Measurements from ENCODE around the gene ZC3H7B. TPM values are rescaled to one million over a fixed set of nuclear protein-coding genes. Genes with fewer than 3 reads are reported as not detected.
"Not testable (repeated sequence)": the region's sequence is repeated elsewhere in the genome, so short reads cannot be mapped to it uniquely, and the experiment has no call there.

Gene ZC3H7B
- total RNA-seq, 1 experiment from 2014 or later, result 62.7 TPM

DNA sequence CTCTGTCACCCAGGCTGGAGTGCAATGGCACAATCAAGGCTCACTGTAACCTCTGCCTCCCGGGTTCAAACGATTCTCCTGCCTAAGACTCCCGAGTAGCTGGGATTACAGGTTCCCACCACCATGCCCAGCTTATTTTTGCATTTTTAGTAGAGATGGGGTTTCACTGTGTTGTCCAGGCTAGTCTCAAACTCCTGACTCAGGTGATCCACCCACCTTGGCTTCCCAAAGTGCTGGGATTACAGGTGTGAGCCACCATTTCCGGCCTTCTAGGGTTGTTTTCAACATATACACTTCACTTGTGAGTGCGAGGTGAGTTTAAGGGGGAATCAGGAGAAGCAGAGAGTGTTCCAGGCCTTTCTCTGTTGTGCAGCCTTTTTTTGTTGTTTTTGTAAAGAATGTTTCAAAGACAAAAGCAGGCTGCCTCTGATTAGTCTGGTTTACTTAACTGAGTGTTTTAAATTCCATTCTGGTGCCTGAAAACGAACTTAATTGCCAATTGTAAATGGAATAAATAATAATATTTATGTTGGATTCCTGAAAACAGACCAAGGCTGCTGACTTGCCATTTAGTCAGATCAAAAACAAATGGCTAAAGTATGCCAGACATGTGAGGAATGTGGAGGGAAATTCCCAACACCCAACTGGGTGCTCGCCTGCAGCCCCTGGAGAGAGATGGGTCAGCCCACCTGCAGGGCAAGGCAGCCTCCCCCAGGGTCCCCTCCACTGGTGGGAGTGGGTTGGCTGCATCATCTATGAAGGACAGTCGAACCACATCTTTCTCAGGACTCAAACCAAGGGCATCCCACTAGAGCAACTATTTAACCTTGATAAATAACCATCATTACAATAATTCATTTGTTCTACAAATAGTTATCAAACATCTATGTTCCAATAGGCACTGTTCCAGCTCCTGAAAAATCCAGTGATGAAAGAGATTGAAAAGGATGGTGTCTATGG lies 10.8 kb upstream of the ZC3H7B start:
- intact Hi-C loops (cut with micrococcal nuclease; ENCODE audit: unreplicated experiment), result no loop called here
- peaks cover 56% of the 10 kb centered on the region for H3F3A ChIP-seq (ENCODE audit: insufficient read depth, low read depth)
- peak overlapping the region; percentile 62 for H3K4me2 ChIP-seq
- peak overlapping the region; percentile 93 for H3K27ac ChIP-seq
- H3K9me2 ChIP-seq (ENCODE audit: insufficient read depth), result no peaks in the 10 kb centered on the region
- H3K36me3 ChIP-seq (ENCODE audit: low read depth), result no peaks in the 10 kb centered on the region
- H3K27me3 ChIP-seq (ENCODE audit: insufficient read depth, low read depth), result no peaks in the 10 kb centered on the region
- TF ChIP-seq EZH2 (IDR thresholded peaks at IDR 0.05; ENCODE audit: low read depth), result no peak
- POLR2A ChIA-PET (ENCODE audit: unreplicated experiment), result interaction anchor here (1.0 kb wide), 1 partner anchor 60 kb away, joined by 4 read pairs; no protein-coding TSS in a partner anchor
- H3K4me1 ChIP-seq (replicated peaks; ENCODE audit: insufficient read depth), result peaks cover 48% of the 10 kb centered on the region
- 0 out of 2 replicates have a peak overlapping the region, but pooled peaks have one; percentile 69 for H2AFZ ChIP-seq
- BruUV-seq (replicated peaks), result no TSS peak
- no peak overlapping the region for H3K4me3 ChIP-seq
- CTCF ChIA-PET, result no interaction called here
- H3K9me3 ChIP-seq (ENCODE audit: insufficient read depth, low read depth), result no peaks in the 10 kb centered on the region
- DNase-seq, result peak; percentile 67 to 87
- H4K20me1 ChIP-seq (ENCODE audit: insufficient read depth), result no peaks in the 10 kb centered on the region
- peaks cover 11% of the 10 kb centered on the region for H3K79me2 ChIP-seq (ENCODE audit: low read depth)

DNA sequence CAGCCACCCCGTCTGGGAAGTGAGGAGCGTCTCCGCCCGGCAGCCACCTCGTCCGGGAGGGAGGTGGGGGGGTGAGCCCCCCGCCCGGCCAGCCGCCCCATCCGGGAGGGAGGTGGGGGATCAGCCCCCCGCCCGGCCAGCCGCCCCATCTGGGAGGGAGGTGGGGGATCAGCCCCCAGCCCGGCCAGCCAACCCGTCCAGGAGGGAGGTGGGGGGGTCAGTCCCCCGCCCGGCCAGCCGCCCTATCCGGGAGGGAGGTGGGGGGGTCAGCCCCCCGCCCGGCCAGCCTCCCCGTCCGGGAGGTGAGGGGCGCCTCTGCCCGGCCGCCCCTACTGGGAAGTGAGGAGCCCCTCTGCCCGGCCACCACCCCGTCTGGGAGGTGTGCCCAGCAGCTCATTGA lies 6.5 kb upstream of the ZC3H7B start:
- H4K20me1 ChIP-seq (ENCODE audit: insufficient read depth); H3K4me3 ChIP-seq; H3K27me3 ChIP-seq (ENCODE audit: insufficient read depth, low read depth); POLR2A ChIA-PET (ENCODE audit: unreplicated experiment); DNase-seq; H3K4me2 ChIP-seq; BruUV-seq (replicated peaks); H3K9me2 ChIP-seq (ENCODE audit: insufficient read depth); H2AFZ ChIP-seq; intact Hi-C loops (cut with micrococcal nuclease; ENCODE audit: unreplicated experiment); CTCF ChIA-PET; H3K36me3 ChIP-seq (ENCODE audit: low read depth); H3K9me3 ChIP-seq (ENCODE audit: insufficient read depth, low read depth); H3K27ac ChIP-seq; H3K79me2 ChIP-seq (ENCODE audit: low read depth): not testable (repeated sequence)
- Histone ChIP-seq H3F3A (ENCODE audit: insufficient read depth, low read depth) (peaks cover 26% of the 10 kb centered on the region), H3K4me1 (replicated peaks; ENCODE audit: insufficient read depth) (peaks cover 16% of the 10 kb centered on the region)

DNA sequence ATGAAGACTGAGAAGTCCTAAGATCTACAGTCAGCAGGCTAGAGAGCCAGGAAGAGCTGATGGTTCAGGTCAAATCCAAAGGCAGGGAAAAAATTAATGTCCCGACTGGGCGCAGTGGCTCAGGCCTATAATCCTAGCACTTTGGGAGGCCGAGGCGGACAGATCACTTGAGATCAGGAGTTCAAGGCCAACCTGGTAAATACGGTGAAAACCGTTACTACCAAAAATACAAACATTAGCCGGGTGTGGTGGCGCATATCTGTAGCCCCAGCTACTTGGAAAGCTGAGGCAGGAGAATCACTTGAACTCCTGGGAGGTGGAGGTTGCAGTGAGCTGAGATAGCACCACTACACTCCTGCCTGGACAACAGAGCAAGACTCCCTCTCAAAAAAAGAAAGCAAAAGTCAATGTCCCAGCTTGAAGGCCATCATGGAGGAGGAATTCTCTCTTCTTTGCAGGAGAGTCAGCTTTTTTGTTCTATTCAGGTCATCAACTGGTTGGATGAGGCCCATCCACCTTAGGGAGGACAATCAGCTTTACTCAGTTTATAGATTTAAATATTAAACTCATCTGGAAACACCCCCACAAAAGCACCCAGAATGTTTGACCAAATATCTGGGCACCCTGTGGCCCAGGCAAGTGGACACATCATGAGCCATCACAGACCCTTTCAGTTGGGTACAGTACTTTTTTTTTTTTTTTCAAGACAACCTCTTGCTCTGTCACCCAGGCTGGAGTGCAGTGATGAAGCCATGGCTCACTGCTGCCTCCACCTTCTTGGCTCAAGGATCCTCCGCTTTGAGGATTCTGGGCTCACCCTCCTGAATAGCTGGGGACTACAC lies 4.3 kb upstream of the ZC3H7B start:
- no peaks in the 10 kb centered on the region for H3K9me3 ChIP-seq (ENCODE audit: insufficient read depth, low read depth)
- H3K4me3 ChIP-seq, result no peak overlapping the region
- no peaks in the 10 kb centered on the region for H3K36me3 ChIP-seq (ENCODE audit: low read depth)
- H3K27me3 ChIP-seq (ENCODE audit: insufficient read depth, low read depth), result no peaks in the 10 kb centered on the region
- H3K9me2 ChIP-seq (ENCODE audit: insufficient read depth), result no peaks in the 10 kb centered on the region
- H3K27ac ChIP-seq, result no peak overlapping the region
- no peak for TF ChIP-seq EZH2 (IDR thresholded peaks at IDR 0.05; ENCODE audit: low read depth)
- TF ChIP-seq, protein P1, sequence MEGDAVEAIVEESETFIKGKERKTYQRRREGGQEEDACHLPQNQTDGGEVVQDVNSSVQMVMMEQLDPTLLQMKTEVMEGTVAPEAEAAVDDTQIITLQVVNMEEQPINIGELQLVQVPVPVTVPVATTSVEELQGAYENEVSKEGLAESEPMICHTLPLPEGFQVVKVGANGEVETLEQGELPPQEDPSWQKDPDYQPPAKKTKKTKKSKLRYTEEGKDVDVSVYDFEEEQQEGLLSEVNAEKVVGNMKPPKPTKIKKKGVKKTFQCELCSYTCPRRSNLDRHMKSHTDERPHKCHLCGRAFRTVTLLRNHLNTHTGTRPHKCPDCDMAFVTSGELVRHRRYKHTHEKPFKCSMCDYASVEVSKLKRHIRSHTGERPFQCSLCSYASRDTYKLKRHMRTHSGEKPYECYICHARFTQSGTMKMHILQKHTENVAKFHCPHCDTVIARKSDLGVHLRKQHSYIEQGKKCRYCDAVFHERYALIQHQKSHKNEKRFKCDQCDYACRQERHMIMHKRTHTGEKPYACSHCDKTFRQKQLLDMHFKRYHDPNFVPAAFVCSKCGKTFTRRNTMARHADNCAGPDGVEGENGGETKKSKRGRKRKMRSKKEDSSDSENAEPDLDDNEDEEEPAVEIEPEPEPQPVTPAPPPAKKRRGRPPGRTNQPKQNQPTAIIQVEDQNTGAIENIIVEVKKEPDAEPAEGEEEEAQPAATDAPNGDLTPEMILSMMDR (conservative IDR thresholded peaks at IDR 0.05), result no peak
- no TSS peak for BruUV-seq (replicated peaks)
- intact Hi-C loops (cut with micrococcal nuclease; ENCODE audit: unreplicated experiment), result no loop called here
- ChIA-PET POLR2A (ENCODE audit: unreplicated experiment) (no interaction called here), CTCF (no interaction called here)
- peaks cover 14% of the 10 kb centered on the region; the same call in 1 of the 2 replicates for H3F3A ChIP-seq (ENCODE audit: insufficient read depth, low read depth)
- H4K20me1 ChIP-seq (ENCODE audit: insufficient read depth), result no peaks in the 10 kb centered on the region
- H3K79me2 ChIP-seq (ENCODE audit: low read depth), result peaks cover 5% of the 10 kb centered on the region
- DNase-seq, result no peak
- H3K4me1 ChIP-seq (replicated peaks; ENCODE audit: insufficient read depth), result peaks cover 7% of the 10 kb centered on the region
- no peak overlapping the region for H2AFZ ChIP-seq
- no peak overlapping the region for H3K4me2 ChIP-seq

All from PC-9 (cell line).